ENCODE results near the gene PSMD1. TPM values are rescaled to one million over a fixed set of nuclear protein-coding genes. Genes with fewer than 3 reads are reported as not detected.

The PSMD1 gene
- total and polyA plus RNA-seq, 2 of the 8 experiments (the other 6 are each of a cell fraction or from before 2014, with no cell fraction given): 179 to 272 TPM

- Histone ChIP-seq H3K27me3 (replicated peaks in 1 of 4; ENCODE audit: control insufficient read depth in 3 of 4, extremely low read depth in 1 of 4, insufficient read depth in 3 of 4, low read length in 3 of 4) (no peaks in the 10 kb centered on the region), H3K4me3 (ENCODE audit: extremely low read depth in 1 of 4, insufficient read depth in 2 of 4, low read depth in 3 of 4, low read length in 4 of 4) (no peak overlapping the region), H2BK15ac (ENCODE audit: low read length) (no peak overlapping the region), H3K23ac (ENCODE audit: insufficient read length) (no peak overlapping the region), H3K4me1 (replicated peaks in 1 of 4; ENCODE audit: control insufficient read depth in 3 of 4, insufficient read depth in 4 of 4, low read length in 3 of 4) (peaks cover 0 to 7% (median 2%) of the 10 kb centered on the region in 4 experiments; a peak in 3 of 7 replicates), H3K79me2 (ENCODE audit: control insufficient read depth in 1 of 2, insufficient read depth in 2 of 2, low read length in 2 of 2) (no peaks in the 10 kb centered on the region), H3K18ac (ENCODE audit: extremely low read depth, low read length) (no peak overlapping the region), H2AFZ (ENCODE audit: low read length) (no peak overlapping the region), H3K4ac (replicated peaks; ENCODE audit: insufficient read length, low read depth, low read length) (no peak overlapping the region), H2BK20ac (ENCODE audit: low read length) (no peak overlapping the region), H4K20me1 (replicated peaks in 1 of 2; ENCODE audit: control insufficient read depth in 1 of 2, insufficient read depth in 2 of 2, low read length in 2 of 2) (no peaks in the 10 kb centered on the region), H4K8ac (ENCODE audit: extremely low read depth, insufficient read depth, low read length) (no peak overlapping the region), H3K9me3 (ENCODE audit: insufficient read depth in 2 of 2, low read depth in 1 of 2, low read length in 1 of 2) (no peaks in the 10 kb centered on the region), H4K91ac (replicated peaks; ENCODE audit: insufficient read length, low read length) (no peak overlapping the region), H2BK12ac (ENCODE audit: low read depth, low read length) (no peak overlapping the region), H4K5ac (ENCODE audit: insufficient read length, low read depth, low read length) (no peak overlapping the region), H3K4me2 (ENCODE audit: insufficient read depth in 1 of 2, low read depth in 2 of 2, low read length in 2 of 2) (0 out of 4 replicates have a peak overlapping the region, but pooled peaks of 1 of the 2 experiments have one; percentile 22), H3K27ac (ENCODE audit: low read depth, low read length) (no peak overlapping the region), H3K9ac (replicated peaks in 1 of 4; ENCODE audit: extremely low read depth in 1 of 4, low read depth in 3 of 4, low read length in 3 of 4) (no peak overlapping the region), H3K36me3 (ENCODE audit: control insufficient read depth in 2 of 4, insufficient read depth in 4 of 4, low read length in 3 of 4) (peaks cover 2 to 45% (median 27%) of the 10 kb centered on the region in 4 experiments; a peak in 7 of 8 replicates), H2BK120ac (replicated peaks; ENCODE audit: low read depth, low read length) (no peak overlapping the region), H3K23me2 (ENCODE audit: low read depth, low read length) (no peaks in the 10 kb centered on the region), H2AK5ac (ENCODE audit: low read depth, low read length) (no peak overlapping the region), H3K79me1 (ENCODE audit: low read depth, low read length) (no peaks in the 10 kb centered on the region), H2BK5ac (ENCODE audit: low read depth, low read length) (no peak overlapping the region), H3K56ac (replicated peaks; ENCODE audit: insufficient read length, low read depth, low read length) (no peak overlapping the region), H3K14ac (ENCODE audit: insufficient read length) (no peak overlapping the region)
- DNase-seq (ENCODE audit: low read depth in 1 of 2, low spot score in 2 of 2): no peak
- peak; percentile 32 for FAIRE-seq
- ChIA-PET POLR2A (ENCODE audit: partially characterized antibody) (interaction anchor here (1.7 kb wide), 1 partner anchor 11 kb away, joined by 4 read pairs; no protein-coding TSS in a partner anchor), CTCF (ENCODE audit: partially characterized antibody) (interaction anchor here (1.0 kb wide), 1 partner anchor 64 kb away, joined by 3 read pairs; no protein-coding TSS in a partner anchor)
- 69% methylated on average over 4 of the region's 4 CpGs; no CpG with 5 or more reads in 1 of the 2 experiments for WGBS, 2 experiments (ENCODE audit: extremely low coverage in 1 of 2, insufficient coverage in 1 of 2, insufficient read length in 1 of 2, insufficient replicate concordance in 2 of 2, low coverage in 1 of 2, low lambda C conversion rate in 2 of 2, missing lambda C conversion rate in 1 of 2)
- TF ChIP-seq JUND (IDR thresholded peaks at IDR 0.05; ENCODE audit: low read length) (no peak), EP300 (IDR thresholded peaks at IDR 0.05; ENCODE audit: borderline replicate concordance in 1 of 2, low read depth in 2 of 2, low read length in 2 of 2) (no peak), POLR2A (IDR thresholded peaks at IDR 0.05; ENCODE audit: control extremely low read depth in 1 of 2, low read depth in 2 of 2, low read length in 2 of 2) (no peak), TAF1 (IDR thresholded peaks at IDR 0.05; ENCODE audit: low read depth, low read length) (no peak), SIX5 (IDR thresholded peaks at IDR 0.05; ENCODE audit: low read depth, low read length) (no peak), SP1 (IDR thresholded peaks at IDR 0.05; ENCODE audit: low read depth, low read length) (no peak), BCL11A (IDR thresholded peaks at IDR 0.05; ENCODE audit: low read depth in 2 of 2, low read length in 2 of 2) (no peak)
Measured at GRCh38 chr2:231163414-231164095, 106.9 kb downstream of the PSMD1 start.
